Fibroblast of mammary gland (primary cell): Measurements from ENCODE around the gene VRK3.

Experiments used
- DNase-seq: peaks from one replicate; pipeline ENCODE4 v3.0.0-alpha.2; 2010; ENCODE audit warnings: low read depth
- H3K4me3 ChIP-seq: 2 replicates; pipeline ENCODE4 v1.5.1; 2011; ENCODE audit warnings: low read depth, mild to moderate bottlenecking, low read length, moderate library complexity; ENCODE audit not compliant: control insufficient read depth
- TF ChIP-seq, protein P1 (sequence below): conservative IDR thresholded peaks from 2 replicates; pipeline ENCODE4 v1.5.1; 2011; ENCODE audit warnings: low read depth, low read length, inconsistent platforms; ENCODE audit not compliant: control insufficient read depth, insufficient read depth

VRK3 gene

DNA sequence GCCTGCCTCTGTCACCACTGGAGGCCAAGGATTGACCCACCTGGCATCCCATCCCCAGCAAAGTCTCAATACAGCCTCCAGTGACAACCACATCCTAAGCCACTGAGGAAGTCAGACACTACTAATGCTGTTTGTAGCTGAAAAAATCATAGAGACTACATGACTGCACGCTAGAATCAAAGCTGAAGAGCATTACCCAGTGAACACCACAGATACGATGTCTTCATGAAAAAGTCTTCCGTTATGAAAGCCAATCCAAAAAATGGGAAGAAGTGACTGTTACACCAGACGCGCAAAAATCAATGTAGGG is 84.7 kb downstream of the VRK3 start:
- DNase-seq: no peak
- H3K4me3 ChIP-seq: no peak overlapping the region

DNA sequence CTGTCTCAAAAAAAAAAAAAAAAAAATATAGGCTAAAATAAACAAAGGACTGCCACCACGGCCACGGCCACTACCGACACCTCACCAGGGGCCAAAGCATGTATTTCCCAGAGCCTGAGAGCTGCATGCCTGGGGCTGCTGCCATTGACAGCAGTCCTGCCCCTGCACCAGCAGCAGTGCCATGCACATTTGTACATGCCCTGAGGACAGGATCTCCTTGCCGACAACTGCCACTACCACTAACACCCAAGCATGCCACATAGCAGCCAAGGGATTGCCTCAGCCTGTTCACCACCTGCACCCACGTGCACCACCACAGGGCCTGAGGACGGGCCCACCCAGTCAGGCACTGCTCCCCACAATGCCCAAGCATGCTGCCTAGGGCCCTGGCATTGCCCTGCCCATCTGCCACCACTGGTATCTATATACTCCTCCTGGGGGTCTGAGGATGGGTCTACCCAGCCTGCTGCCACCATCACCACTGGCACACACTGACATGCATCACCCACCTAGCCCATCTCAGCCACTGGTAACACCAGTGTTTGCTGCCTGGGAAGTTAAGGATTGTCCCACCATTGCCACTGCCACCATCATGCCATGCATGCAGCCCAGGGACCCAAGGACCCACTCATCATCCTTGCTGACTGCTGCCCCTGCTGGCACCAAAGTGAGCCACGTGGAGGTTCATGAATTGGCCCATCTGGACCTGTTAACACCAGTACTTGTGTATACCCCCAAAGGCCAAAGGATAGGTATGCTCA is 85.3 kb downstream of the VRK3 start:
- H3K4me3 ChIP-seq: no peak overlapping the region
- no peak for DNase-seq
- TF ChIP-seq, protein P1, sequence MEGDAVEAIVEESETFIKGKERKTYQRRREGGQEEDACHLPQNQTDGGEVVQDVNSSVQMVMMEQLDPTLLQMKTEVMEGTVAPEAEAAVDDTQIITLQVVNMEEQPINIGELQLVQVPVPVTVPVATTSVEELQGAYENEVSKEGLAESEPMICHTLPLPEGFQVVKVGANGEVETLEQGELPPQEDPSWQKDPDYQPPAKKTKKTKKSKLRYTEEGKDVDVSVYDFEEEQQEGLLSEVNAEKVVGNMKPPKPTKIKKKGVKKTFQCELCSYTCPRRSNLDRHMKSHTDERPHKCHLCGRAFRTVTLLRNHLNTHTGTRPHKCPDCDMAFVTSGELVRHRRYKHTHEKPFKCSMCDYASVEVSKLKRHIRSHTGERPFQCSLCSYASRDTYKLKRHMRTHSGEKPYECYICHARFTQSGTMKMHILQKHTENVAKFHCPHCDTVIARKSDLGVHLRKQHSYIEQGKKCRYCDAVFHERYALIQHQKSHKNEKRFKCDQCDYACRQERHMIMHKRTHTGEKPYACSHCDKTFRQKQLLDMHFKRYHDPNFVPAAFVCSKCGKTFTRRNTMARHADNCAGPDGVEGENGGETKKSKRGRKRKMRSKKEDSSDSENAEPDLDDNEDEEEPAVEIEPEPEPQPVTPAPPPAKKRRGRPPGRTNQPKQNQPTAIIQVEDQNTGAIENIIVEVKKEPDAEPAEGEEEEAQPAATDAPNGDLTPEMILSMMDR: no peak

More for the DNA sequence above, 84.7 kb downstream of the VRK3 start:
- TF ChIP-seq, protein P1: no peak

DNA sequence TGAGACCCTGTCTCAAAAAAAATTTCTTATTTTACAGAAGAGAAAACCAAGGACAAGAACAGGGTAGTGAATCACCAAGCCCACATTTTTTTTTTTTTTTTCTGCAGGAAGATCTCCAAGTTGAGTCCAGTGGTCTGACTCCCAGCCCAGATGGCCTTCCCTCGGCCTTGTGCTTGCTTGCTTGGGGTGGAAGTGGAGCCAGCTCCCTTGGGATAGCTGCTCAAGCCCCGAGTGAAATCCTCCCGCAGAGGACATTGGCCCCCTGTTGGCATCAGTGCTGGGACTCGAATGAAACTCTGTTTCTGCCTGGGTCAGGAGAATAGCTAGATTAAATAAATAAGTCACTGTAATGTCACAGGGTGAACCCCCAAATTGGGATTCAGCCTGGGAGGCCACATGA is 86.5 kb downstream of the VRK3 start:
- TF ChIP-seq, protein P1: no peak
- no peak overlapping the region for H3K4me3 ChIP-seq
- peak; percentile 27 for DNase-seq

DNA sequence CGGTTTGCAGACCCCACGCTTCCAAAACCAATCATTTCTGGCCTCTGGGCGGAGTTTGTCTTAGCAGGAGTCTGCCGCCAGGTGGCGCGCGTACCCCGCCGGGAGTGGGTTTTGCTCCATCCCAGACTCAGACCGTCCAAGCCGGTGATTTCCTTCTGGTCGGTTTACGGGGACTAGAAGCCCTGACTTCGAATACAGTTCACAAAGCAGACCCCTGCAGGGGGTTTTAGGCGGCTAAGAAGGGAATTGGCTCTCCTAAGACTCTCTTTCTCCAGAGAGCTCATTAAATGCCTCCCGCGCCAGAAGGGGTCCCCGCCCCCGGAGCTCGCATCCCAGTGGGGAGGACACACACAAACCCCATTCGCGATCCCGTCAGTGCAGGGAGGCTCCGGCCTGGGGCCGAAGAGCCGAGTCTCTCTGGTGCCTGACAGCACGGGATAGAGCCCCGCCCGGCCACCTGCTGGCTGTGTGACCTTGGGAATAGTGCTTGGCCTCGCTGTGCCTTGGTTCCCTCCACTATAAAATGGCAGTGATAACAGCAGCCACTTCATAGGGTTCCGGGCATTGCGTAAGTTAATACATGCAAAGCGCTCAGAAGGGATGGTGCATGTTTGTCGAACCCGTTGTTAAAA is 87.3 kb downstream of the VRK3 start:
- peak; percentile 65 for DNase-seq
- peak overlapping the region; percentile 36 for H3K4me3 ChIP-seq
- TF ChIP-seq, protein P1: peak; percentile 97

- TF ChIP-seq, protein P1: no peak
- no peak overlapping the region for H3K4me3 ChIP-seq
- DNase-seq: no peak
Observed at GRCh38 chr19:49936549-49936948, 88.6 kb downstream of the VRK3 start.

DNA sequence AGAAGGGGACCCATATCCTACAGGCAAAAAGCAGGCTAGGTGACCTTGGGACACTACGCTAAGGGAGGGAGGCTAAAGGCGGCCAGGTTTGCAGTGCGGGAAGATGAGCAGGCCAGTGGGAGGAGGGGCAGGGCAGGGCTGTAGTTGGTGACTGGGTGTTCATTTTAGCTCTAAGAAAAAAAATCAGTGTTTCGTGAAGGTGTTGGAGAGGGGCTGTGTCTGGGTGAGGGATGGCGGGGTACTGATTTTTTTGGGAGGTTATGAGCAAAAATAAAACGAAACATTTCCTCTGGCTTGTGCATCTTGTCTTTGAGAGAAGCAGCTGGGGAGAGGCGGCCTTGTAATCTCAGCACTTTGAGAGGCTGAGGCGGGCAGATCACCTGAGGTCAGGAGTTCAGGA is 91.5 kb downstream of the VRK3 start:
- TF ChIP-seq, protein P1: no peak
- DNase-seq: no peak
- no peak overlapping the region for H3K4me3 ChIP-seq
